Coronary artery (tissue), 2 donors: Measurements from ENCODE around the gene PNMA6E.
A peak's percentile ranks its signal among the peaks of the same experiment; 100 is the strongest.

Experiments
- DNase-seq: peaks from one replicate; pipeline ENCODE4 v3.0.0-alpha.2; 2017; ENCODE audit warnings: low spot score
- H3K27ac ChIP-seq, 2 donors: fragments of 200-600 bp; sonication (generic); one replicate each; pipeline ENCODE4 v1.5.1; 2016 to 2019
- H3K4me3 ChIP-seq: fragments of 200-600 bp; sonication (generic); 2 replicates; pipeline ENCODE4 v1.5.1; 2016; ENCODE audit warnings: mild to moderate bottlenecking, moderate library complexity
- CTCF ChIP-seq: fragments of 200-600 bp; sonication (generic); IDR thresholded peaks from one replicate; pipeline ENCODE4 v1.5.1; 2019; ENCODE audit warnings: antibody characterized with exemption

Gene PNMA6E

GRCh38 chrX:153420851-153421599 lies 19.9 kb upstream of the PNMA6E start:
- TF ChIP-seq CTCF, result no peak
- Histone ChIP-seq H3K4me3 (no peak overlapping the region), H3K27ac (no peak overlapping the region)
- no peak for DNase-seq

- no peak overlapping the region for H3K4me3 ChIP-seq
- no peak for TF ChIP-seq CTCF
Observed at GRCh38 chrX:153417637-153418036, 16.5 kb upstream of the PNMA6E start.

GRCh38 chrX:153416781-153417450 lies 15.8 kb upstream of the PNMA6E start:
- TF ChIP-seq CTCF, result no peak
- DNase-seq, result no peak
- H3K4me3 ChIP-seq, result no peak overlapping the region
- H3K27ac ChIP-seq, result no peak overlapping the region

More at GRCh38 chrX:153417637-153418036, 16.5 kb upstream of the PNMA6E start:
- no peak for DNase-seq
- no peak overlapping the region for H3K27ac ChIP-seq

GRCh38 chrX:153414856-153415510 lies 13.8 kb upstream of the PNMA6E start:
- peak overlapping the region in 1 of 2 donors; percentile 4 for H3K27ac ChIP-seq
- no peak overlapping the region for H3K4me3 ChIP-seq
- DNase-seq, result no peak
- no peak for TF ChIP-seq CTCF

GRCh38 chrX:153413731-153414130 lies 12.6 kb upstream of the PNMA6E start:
- no peak overlapping the region for H3K27ac ChIP-seq
- TF ChIP-seq CTCF, result no peak
- H3K4me3 ChIP-seq, result no peak overlapping the region
- no peak for DNase-seq

GRCh38 chrX:153412746-153413720 lies 11.9 kb upstream of the PNMA6E start:
- H3K4me3 ChIP-seq, result peak overlapping the region; percentile 74
- no peak for DNase-seq
- no peak overlapping the region for H3K27ac ChIP-seq
- TF ChIP-seq CTCF, result no peak
